DMS79 treated with DMSO at 0.1 percent for 48 hours (cell line): Measurements from ENCODE around the gene ALG9.

Source experiments
- DNase-seq: peaks from one replicate; lab custom pipeline; 2025; lab: John Stamatoyannopoulos, UW

The ALG9 gene

GRCh38 chr11:111836162-111836561 lies 35.2 kb downstream of the ALG9 start:
- no peak for DNase-seq

GRCh38 chr11:111835665-111836064 lies 35.7 kb downstream of the ALG9 start:
- DNase-seq: no peak

- no peak for DNase-seq
Observed at GRCh38 chr11:111834432-111835163, 36.8 kb downstream of the ALG9 start.

GRCh38 chr11:111833524-111833923 lies 37.9 kb downstream of the ALG9 start:
- no peak for DNase-seq

GRCh38 chr11:111829185-111829968 lies 42.0 kb downstream of the ALG9 start:
- DNase-seq: no peak

- no peak for DNase-seq
Observed at GRCh38 chr11:111826322-111826950, 44.9 kb downstream of the ALG9 start.

GRCh38 chr11:111823629-111824028 lies 47.8 kb downstream of the ALG9 start:
- no peak for DNase-seq

GRCh38 chr11:111823131-111823530 lies 48.2 kb downstream of the ALG9 start:
- no peak for DNase-seq

- DNase-seq: no peak
Observed at GRCh38 chr11:111819829-111820237, 51.5 kb downstream of the ALG9 start.

- DNase-seq: no peak
Observed at GRCh38 chr11:111819161-111819828, 52.1 kb downstream of the ALG9 start.

- no peak for DNase-seq
Observed at GRCh38 chr11:111815489-111815888, 55.9 kb downstream of the ALG9 start.

- DNase-seq: no peak
Observed at GRCh38 chr11:111814557-111815320, 56.6 kb downstream of the ALG9 start.

- no peak for DNase-seq
Observed at GRCh38 chr11:111814106-111814505, 57.3 kb downstream of the ALG9 start.

GRCh38 chr11:111812211-111812610 lies 59.2 kb downstream of the ALG9 start:
- no peak for DNase-seq

GRCh38 chr11:111811445-111811844 lies 59.9 kb downstream of the ALG9 start:
- no peak for DNase-seq

- no peak for DNase-seq
Observed at GRCh38 chr11:111808834-111809233, 62.5 kb downstream of the ALG9 start.

GRCh38 chr11:111808063-111808588 lies 63.3 kb downstream of the ALG9 start:
- DNase-seq: peak; percentile 98

- DNase-seq: no peak
Observed at GRCh38 chr11:111807076-111807475, 64.3 kb downstream of the ALG9 start.

- no peak for DNase-seq
Observed at GRCh38 chr11:111801135-111801534, 70.2 kb downstream of the ALG9 start.

- peak; percentile 51 for DNase-seq
Observed at GRCh38 chr11:111798279-111798678, 73.1 kb downstream of the ALG9 start.

GRCh38 chr11:111797145-111797581 lies 74.2 kb downstream of the ALG9 start:
- peak; percentile 98 for DNase-seq
